Measurements from ENCODE around the gene STK32B. TPM values are rescaled to one million over a fixed set of nuclear protein-coding genes. Genes with fewer than 3 reads are reported as not detected.

STK32B gene
- total and polyA plus RNA-seq, 2 of the 4 experiments (the other 2 are of a cell fraction), result 5.5 to 6.3 TPM

DNA sequence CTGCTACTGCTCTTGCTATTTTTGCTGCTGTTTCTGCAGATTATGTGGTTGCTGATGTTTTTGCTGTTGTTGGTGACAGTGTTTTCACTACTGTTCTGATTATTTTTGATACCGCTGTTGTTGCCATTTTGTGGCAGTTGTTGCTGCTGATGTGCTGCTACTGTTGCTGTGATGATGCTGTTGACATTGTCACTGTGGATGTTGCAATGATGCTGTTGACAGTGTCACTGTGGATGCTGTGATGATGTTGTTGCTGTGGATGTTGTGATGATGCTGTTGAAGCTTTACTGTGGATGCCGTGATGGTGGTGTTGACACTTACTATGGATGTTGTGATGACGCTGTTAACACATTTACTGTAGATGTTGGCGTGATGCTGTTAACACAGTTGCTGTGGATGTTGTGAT, 476.8 kb downstream of the STK32B start:
- Histone ChIP-seq H3K18ac (ENCODE audit: low read depth, low read length) (no peak overlapping the region), H4K91ac (ENCODE audit: insufficient read depth, low read depth, low read length) (no peak overlapping the region), H3K27me3 (ENCODE audit: control insufficient read depth, insufficient read depth, low read length) (no peaks in the 10 kb centered on the region), H3K9ac (ENCODE audit: low read depth, low read length) (no peak overlapping the region), H3K14ac (replicated peaks; ENCODE audit: low read depth, low read length) (no peak overlapping the region), H3K4me3 (ENCODE audit: insufficient read depth, low read depth, low read length) (no peak overlapping the region), H3K36me3 (ENCODE audit: control insufficient read depth, insufficient read depth, low read length) (peaks cover 6% of the 10 kb centered on the region; the same call in 1 of the 2 replicates), H2BK120ac (ENCODE audit: low read depth, low read length) (no peak overlapping the region), H4K8ac (ENCODE audit: low read depth in 2 of 2, low read length in 2 of 2) (no peak overlapping the region), H2AK5ac (ENCODE audit: low read depth, low read length) (no peak overlapping the region), H3K9me1 (ENCODE audit: insufficient read depth, low read length) (peaks cover 7% of the 10 kb centered on the region; the same call in 1 of the 2 replicates), H3K4ac (ENCODE audit: low read depth, low read length) (no peak overlapping the region), H2AFZ (replicated peaks; ENCODE audit: low read length, poor library complexity) (no peak overlapping the region), H2AK9ac (replicated peaks; ENCODE audit: low read depth, low read length, poor library complexity) (no peak overlapping the region), H3K56ac (ENCODE audit: extremely low read depth, insufficient read depth, low read length) (no peak overlapping the region), H3K9me3 (ENCODE audit: control insufficient read depth, insufficient read depth, low read length) (no peaks in the 10 kb centered on the region), H3K23ac (ENCODE audit: low read depth, low read length) (no peak overlapping the region), H2BK20ac (ENCODE audit: low read depth, low read length) (no peak overlapping the region), H3K27ac (ENCODE audit: insufficient read depth, low read length) (no peak overlapping the region), H3K79me1 (ENCODE audit: low read depth in 1 of 2, low read length in 2 of 2) (no peaks in the 10 kb centered on the region), H2BK5ac (ENCODE audit: low read depth, low read length, poor library complexity, severe bottlenecking) (no peak overlapping the region), H3K4me1 (ENCODE audit: control insufficient read depth, insufficient read depth, low read length) (peaks cover 3% of the 10 kb centered on the region; the same call in 1 of the 2 replicates), H3K4me2 (ENCODE audit: low read depth, low read length) (no peak overlapping the region), H2BK15ac (ENCODE audit: low read depth, low read length) (no peak overlapping the region), H4K20me1 (ENCODE audit: insufficient read depth, low read length) (no peaks in the 10 kb centered on the region), H4K5ac (ENCODE audit: low read depth, low read length) (no peak overlapping the region)
- no CpG with 5 or more reads among the region's 4 CpGs for WGBS, 2 experiments (ENCODE audit: extremely low coverage in 2 of 2, insufficient read length in 1 of 2)
- ChIA-PET POLR2A (ENCODE audit: unreplicated experiment) (no interaction called here), CTCF (interaction anchor here (1.0 kb wide), 1 partner anchor 12 kb away, joined by 3 read pairs; no protein-coding TSS in a partner anchor)
- dilution Hi-C loops (cut with HindIII; ENCODE audit: low sequenced_read_pairs, unreplicated experiment), result no loop called here
- BruUV-seq (replicated peaks), result no TSS peak
- intact Hi-C loops (cut with micrococcal nuclease), result no loop called here
- TF ChIP-seq MAZ (IDR thresholded peaks at IDR 0.05; ENCODE audit: borderline replicate concordance, low read depth, low read length) (no peak), FOS (IDR thresholded peaks at IDR 0.05; ENCODE audit: low read depth, low read length) (no peak), POLR2A (IDR thresholded peaks at IDR 0.05; ENCODE audit: low read depth, low read length) (no peak), CHD1 (IDR thresholded peaks at IDR 0.05; ENCODE audit: low read depth, low read length) (no peak), BHLHE40 (IDR thresholded peaks at IDR 0.05; ENCODE audit: low read depth, low read length) (no peak), CEBPB (IDR thresholded peaks at IDR 0.05; ENCODE audit: low read depth, low read length) (peak; percentile 19; the same call in 1 of the 2 replicates), MXI1 (IDR thresholded peaks at IDR 0.05; ENCODE audit: borderline replicate concordance, low read depth, low read length) (no peak)
- DNase-seq (no peak), ATAC-seq (ENCODE audit: low read depth) (no peak)
- in situ Hi-C loops (cut with MboI; ENCODE audit: low sequenced_read_pairs), result no loop called here
